ENCODE measurements around the gene C4BPA.
A peak's percentile ranks its signal among the peaks of the same experiment; 100 is the strongest.

Gene C4BPA

GRCh38 chr1:207077470-207078377, 26.3 kb upstream of the C4BPA start:
- peak; percentile 78 for DNase-seq

GRCh38 chr1:207078578-207079132, 25.4 kb upstream of the C4BPA start:
- DNase-seq: peak; percentile 28

- peak; percentile 24 for DNase-seq
Measured at GRCh38 chr1:207079706-207080241, 24.3 kb upstream of the C4BPA start.

- no peak for DNase-seq
Measured at GRCh38 chr1:207081088-207081487, 22.9 kb upstream of the C4BPA start.

GRCh38 chr1:207081806-207082205, 22.2 kb upstream of the C4BPA start:
- DNase-seq: no peak

GRCh38 chr1:207084232-207084631, 19.8 kb upstream of the C4BPA start:
- peak; percentile 9 for DNase-seq

GRCh38 chr1:207084701-207085180, 19.3 kb upstream of the C4BPA start:
- peak; percentile 89 for DNase-seq

GRCh38 chr1:207085887-207086286, 18.1 kb upstream of the C4BPA start:
- no peak for DNase-seq

- DNase-seq: no peak
Measured at GRCh38 chr1:207088161-207088560, 15.9 kb upstream of the C4BPA start.

GRCh38 chr1:207088701-207089626, 15.1 kb upstream of the C4BPA start, which contains the start of gene C4BPB:
C4BPB (plus strand) TSS chr1:207088860; CDS start chr1:207089532, 672 bp downstream.
- DNase-seq: no peak

GRCh38 chr1:207089627-207090355, 14.2 kb upstream of the C4BPA start:
- DNase-seq: no peak

GRCh38 chr1:207091200-207091908, 12.7 kb upstream of the C4BPA start:
- no peak for DNase-seq

- no peak for DNase-seq
Measured at GRCh38 chr1:207093944-207094343, 10.1 kb upstream of the C4BPA start.

GRCh38 chr1:207097871-207098324, 6.1 kb upstream of the C4BPA start:
- no peak for DNase-seq

- DNase-seq: no peak
Measured at GRCh38 chr1:207101720-207102119, 2.3 kb upstream of the C4BPA start.

GRCh38 chr1:207102146-207102545, 1.9 kb upstream of the C4BPA start:
- DNase-seq: no peak

GRCh38 chr1:207102659-207103058, 1.4 kb upstream of the C4BPA start:
- DNase-seq: no peak

GRCh38 chr1:207109004-207109403, 5.0 kb downstream of the C4BPA start:
- DNase-seq: no peak

- no peak for DNase-seq
Measured at GRCh38 chr1:207112616-207113296, 8.7 kb downstream of the C4BPA start.

- no peak for DNase-seq
Measured at GRCh38 chr1:207115269-207115668, 11.2 kb downstream of the C4BPA start.

- no peak for DNase-seq
Measured at GRCh38 chr1:207124389-207124788, 20.4 kb downstream of the C4BPA start.

All from islet precursor cell (in vitro differentiated cells).